ENCODE data around the gene CHRNE. TPM values are rescaled to one million over a fixed set of nuclear protein-coding genes. Genes with fewer than 3 reads are reported as not detected.

Gene CHRNE
- total RNA-seq, 2 experiments from 2014 or later, result 3.2 to 3.7 TPM

DNA sequence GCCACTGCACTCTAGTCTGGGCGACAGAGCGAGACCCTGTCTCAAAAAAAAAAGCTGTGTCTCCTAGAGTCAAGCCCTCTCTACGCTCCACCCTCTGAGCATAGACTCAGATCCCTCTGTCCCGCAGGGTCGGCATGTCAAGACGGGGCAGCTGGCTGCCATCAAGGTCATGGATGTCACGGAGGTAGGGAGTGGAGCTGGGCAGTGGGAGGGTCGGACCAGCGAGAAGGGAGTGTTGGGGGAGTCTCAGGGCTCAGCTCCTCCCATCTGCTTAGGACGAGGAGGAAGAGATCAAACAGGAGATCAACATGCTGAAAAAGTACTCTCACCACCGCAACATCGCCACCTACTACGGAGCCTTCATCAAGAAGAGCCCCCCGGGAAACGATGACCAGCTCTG, 22.0 kb downstream of the CHRNE start:
- CTCF ChIA-PET, result interaction anchor here (3.2 to 4.2 kb wide), 2 partner anchors 91 to 172 kb away, joined by 16 read pairs; partner anchors contain the start of gene ARRB2
- Mint-ChIP-seq H3K9me3 (no peaks in the 10 kb centered on the region), H3K27me3 (no peaks in the 10 kb centered on the region), H3K36me3 (ENCODE audit: low read depth) (peaks cover 66% of the 10 kb centered on the region), H3K4me3 (no peak overlapping the region), H3K27ac (no peak overlapping the region), H3K4me1 (ENCODE audit: low read depth) (no peaks in the 10 kb centered on the region)
- POLR2A ChIA-PET, result interaction anchor here (0.7 kb wide), 1 partner anchor 171 kb away, joined by 4 read pairs; the partner anchor contains the start of gene ARRB2
- TF ChIP-seq, protein P1, sequence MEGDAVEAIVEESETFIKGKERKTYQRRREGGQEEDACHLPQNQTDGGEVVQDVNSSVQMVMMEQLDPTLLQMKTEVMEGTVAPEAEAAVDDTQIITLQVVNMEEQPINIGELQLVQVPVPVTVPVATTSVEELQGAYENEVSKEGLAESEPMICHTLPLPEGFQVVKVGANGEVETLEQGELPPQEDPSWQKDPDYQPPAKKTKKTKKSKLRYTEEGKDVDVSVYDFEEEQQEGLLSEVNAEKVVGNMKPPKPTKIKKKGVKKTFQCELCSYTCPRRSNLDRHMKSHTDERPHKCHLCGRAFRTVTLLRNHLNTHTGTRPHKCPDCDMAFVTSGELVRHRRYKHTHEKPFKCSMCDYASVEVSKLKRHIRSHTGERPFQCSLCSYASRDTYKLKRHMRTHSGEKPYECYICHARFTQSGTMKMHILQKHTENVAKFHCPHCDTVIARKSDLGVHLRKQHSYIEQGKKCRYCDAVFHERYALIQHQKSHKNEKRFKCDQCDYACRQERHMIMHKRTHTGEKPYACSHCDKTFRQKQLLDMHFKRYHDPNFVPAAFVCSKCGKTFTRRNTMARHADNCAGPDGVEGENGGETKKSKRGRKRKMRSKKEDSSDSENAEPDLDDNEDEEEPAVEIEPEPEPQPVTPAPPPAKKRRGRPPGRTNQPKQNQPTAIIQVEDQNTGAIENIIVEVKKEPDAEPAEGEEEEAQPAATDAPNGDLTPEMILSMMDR (IDR thresholded peaks at IDR 0.05), result no peak
- Histone ChIP-seq H3K27me3 (ENCODE audit: control insufficient read depth in 1 of 2, insufficient read depth in 2 of 2, low read length in 2 of 2) (no peaks in the 10 kb centered on the region), H3K27ac (ENCODE audit: low read depth in 1 of 2, low read length in 2 of 2) (no peak overlapping the region), H3K36me3 (ENCODE audit: insufficient read depth, low read length) (peaks cover 42% of the 10 kb centered on the region), H3K4me3 (ENCODE audit: low read length) (no peak overlapping the region), H3K4me1 (ENCODE audit: insufficient read depth, low read length) (peaks cover 2% of the 10 kb centered on the region), H3K9me3 (ENCODE audit: control insufficient read depth in 1 of 2, insufficient read depth in 1 of 2, low read length in 2 of 2) (no peaks in the 10 kb centered on the region)
- DNase-seq (no peak), ATAC-seq (ENCODE audit: poor library complexity) (no peak)
- intact Hi-C loops (cut with DNase I, micrococcal nuclease), result loop anchor here in 1 of 2 experiments (2.0 to 5.0 kb wide), 3 partner anchors 44 to 94 kb away; partner anchors contain the start of genes PLD2 and VMO1

DNA sequence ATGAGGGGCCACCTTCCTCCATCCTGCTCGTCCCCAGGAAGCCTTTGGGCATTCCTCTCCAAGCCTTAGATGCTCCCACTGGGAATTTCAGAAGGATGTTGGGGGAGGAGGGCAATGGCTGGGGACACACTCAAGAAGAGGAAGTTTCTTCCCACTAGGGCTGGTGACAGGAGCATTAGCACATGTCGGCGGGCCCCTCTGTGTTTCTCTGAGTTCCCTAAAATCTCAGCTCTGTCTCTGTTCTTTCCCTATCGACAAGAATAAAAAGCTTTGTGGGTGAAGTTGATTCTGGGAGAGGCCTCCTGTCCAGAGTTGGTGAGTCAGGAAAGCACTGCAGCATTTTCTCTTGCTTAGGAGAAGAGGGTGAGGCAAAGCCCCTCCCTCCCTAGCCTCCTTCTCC, 23.3 kb downstream of the CHRNE start:
- Mint-ChIP-seq H3K27me3 (no peaks in the 10 kb centered on the region), H3K27ac (no peak overlapping the region), H3K4me1 (ENCODE audit: low read depth) (no peaks in the 10 kb centered on the region), H3K36me3 (ENCODE audit: low read depth) (peaks cover 61% of the 10 kb centered on the region), H3K4me3 (no peak overlapping the region), H3K9me3 (no peaks in the 10 kb centered on the region)
- ATAC-seq (ENCODE audit: poor library complexity) (no peak), DNase-seq (peak in 2 of 14 experiments; percentile 32 to 38)
- Histone ChIP-seq H3K27me3 (ENCODE audit: control insufficient read depth in 1 of 2, insufficient read depth in 2 of 2, low read length in 2 of 2) (no peaks in the 10 kb centered on the region), H3K36me3 (ENCODE audit: insufficient read depth, low read length) (peaks cover 30% of the 10 kb centered on the region), H3K27ac (ENCODE audit: low read depth in 1 of 2, low read length in 2 of 2) (no peak overlapping the region), H3K9me3 (ENCODE audit: control insufficient read depth in 1 of 2, insufficient read depth in 1 of 2, low read length in 2 of 2) (no peaks in the 10 kb centered on the region), H3K4me3 (ENCODE audit: low read length) (no peak overlapping the region), H3K4me1 (ENCODE audit: insufficient read depth, low read length) (peaks cover 2% of the 10 kb centered on the region)
- TF ChIP-seq, protein P1 (IDR thresholded peaks at IDR 0.05), result no peak
- POLR2A ChIA-PET, result no interaction called here
- CTCF ChIA-PET, result no interaction called here
- intact Hi-C loops (cut with DNase I, micrococcal nuclease), result no loop called here

GRCh38 chr17:4877089-4877488, 25.8 kb downstream of the CHRNE start:
- ChIA-PET POLR2A (no interaction called here), CTCF (interaction anchor here (1.2 kb wide), 1 partner anchor 88 kb away, joined by 4 read pairs; no protein-coding TSS in a partner anchor)
- no peak overlapping the region for H3K4me3 Mint-ChIP-seq
- no peak overlapping the region for H3K27ac ChIP-seq (ENCODE audit: low read depth in 1 of 2, low read length in 2 of 2)
- H3K27me3 Mint-ChIP-seq, result no peaks in the 10 kb centered on the region
- no peak for ATAC-seq (ENCODE audit: poor library complexity)
- no peaks in the 10 kb centered on the region for H3K27me3 ChIP-seq (ENCODE audit: control insufficient read depth in 1 of 2, insufficient read depth in 2 of 2, low read length in 2 of 2)
- intact Hi-C loops (cut with DNase I, micrococcal nuclease), result no loop called here
- H3K36me3 Mint-ChIP-seq (ENCODE audit: low read depth), result peaks cover 59% of the 10 kb centered on the region
- H3K9me3 Mint-ChIP-seq, result no peaks in the 10 kb centered on the region
- H3K36me3 ChIP-seq (ENCODE audit: insufficient read depth, low read length), result peaks cover 27% of the 10 kb centered on the region
- no peak overlapping the region for H3K4me3 ChIP-seq (ENCODE audit: low read length)
- H3K4me1 Mint-ChIP-seq (ENCODE audit: low read depth), result peaks cover 7% of the 10 kb centered on the region
- TF ChIP-seq, protein P1 (IDR thresholded peaks at IDR 0.05), result no peak
- no peaks in the 10 kb centered on the region for H3K9me3 ChIP-seq (ENCODE audit: control insufficient read depth in 1 of 2, insufficient read depth in 1 of 2, low read length in 2 of 2)
- DNase-seq, result no peak
- H3K27ac Mint-ChIP-seq, result no peak overlapping the region
- peaks cover 2% of the 10 kb centered on the region for H3K4me1 ChIP-seq (ENCODE audit: insufficient read depth, low read length)
